Activated CD8-positive, alpha-beta memory T cell treated with anti-CD3 and anti-CD28 coated beads, Interleukin-2, amount 10 ng/mL, durations not matched to agents 7 days and 5 days (primary cell): ENCODE data around the gene MACROH2A1. TPM values are rescaled to one million over a fixed set of nuclear protein-coding genes. Genes with fewer than 3 reads are reported as not detected.
A peak's percentile ranks its signal among the peaks of the same experiment; 100 is the strongest.

Source experiments
- ATAC-seq: fragments of 150-1000 bp; cut with Tn5 transposase; one replicate; pipeline ENCODE4 v1.10.0; 2021; ENCODE audit warnings: moderate library complexity
- CTCF ChIA-PET: fragments of 350-600 bp; sonication (Branson Sonifier 250); formaldehyde crosslinking; loops from one replicate; lab custom pipeline; 2021; ENCODE audit warnings: antibody characterized with exemption; lab: Charles Lee
- DNase-seq: peaks from one replicate; pipeline ENCODE4 v3.0.0-alpha.2; 2020
- H3K27ac Mint-ChIP-seq: one replicate; pipeline ENCODE4 v1.8.0; 2021; ENCODE audit warnings: mild to moderate bottlenecking, mixed read lengths
- H3K27me3 Mint-ChIP-seq: one replicate; pipeline ENCODE4 v1.8.0; 2021; ENCODE audit warnings: mixed read lengths
- H3K36me3 Mint-ChIP-seq: one replicate; pipeline ENCODE4 v1.8.0; 2021; ENCODE audit warnings: mild to moderate bottlenecking, mixed read lengths
- H3K4me1 Mint-ChIP-seq: one replicate; pipeline ENCODE4 v1.8.0; 2021; ENCODE audit warnings: mixed read lengths
- H3K4me3 Mint-ChIP-seq: one replicate; pipeline ENCODE4 v1.8.0; 2021; ENCODE audit warnings: mild to moderate bottlenecking, moderate library complexity, mixed read lengths
- H3K9me3 Mint-ChIP-seq: one replicate; pipeline ENCODE4 v1.8.0; 2022; ENCODE audit warnings: low read depth, mixed read lengths
- total RNA-seq, 2 experiments: library from RNA; stranded (reverse); gene quantifications; one replicate each; pipeline ENCODE4 v1.2.3, GENCODE V29; 2021

MACROH2A1 gene
- total RNA-seq = 100 to 1,000 TPM; 281 to 327 TPM

DNA sequence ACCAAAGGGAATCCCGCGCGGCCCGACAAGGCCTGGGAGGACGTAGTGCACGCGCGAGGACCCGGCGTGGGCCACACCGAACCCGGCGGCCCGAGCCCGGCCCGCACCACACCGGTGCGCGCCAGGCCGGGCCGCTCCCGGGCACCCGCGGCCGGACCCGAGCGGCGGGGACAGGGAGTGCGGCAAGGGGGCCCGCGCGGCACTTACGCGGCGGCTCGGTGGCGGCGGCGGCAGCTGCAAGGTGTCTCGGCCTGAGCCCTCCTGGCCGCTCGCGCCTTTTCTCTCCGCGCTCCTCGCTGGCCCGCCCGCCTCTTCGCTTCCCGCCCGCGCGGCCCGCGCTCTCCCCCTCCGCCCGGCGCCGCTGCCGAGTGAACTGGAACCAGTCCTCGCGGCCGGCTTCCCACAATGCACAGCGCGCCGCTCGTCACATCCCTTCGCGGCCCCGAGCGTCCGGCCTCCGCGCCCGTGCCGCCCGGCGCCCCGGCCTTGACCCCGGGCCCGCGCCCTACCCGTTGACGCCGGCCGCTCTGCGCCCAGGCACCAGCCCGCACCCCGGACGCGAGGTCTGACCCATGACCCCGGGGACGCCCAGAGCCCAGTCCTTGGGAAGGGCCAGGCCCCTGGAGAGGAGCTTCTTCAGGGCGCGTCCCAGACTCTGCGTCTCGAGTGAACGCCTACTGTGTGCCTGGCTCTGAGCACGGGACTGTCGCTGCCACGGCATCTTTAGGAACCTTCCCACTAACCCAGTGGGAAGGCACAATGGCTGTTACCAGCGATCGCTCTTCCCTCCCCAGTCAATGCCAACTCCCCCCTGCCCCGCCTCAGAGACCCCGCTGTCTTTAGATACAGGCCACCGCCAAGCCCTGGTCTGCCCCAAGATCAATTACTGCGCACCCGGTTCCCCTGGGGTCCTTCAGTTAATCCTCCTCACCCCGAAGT is at the start of gene MACROH2A1:
Gene MACROH2A1 (minus strand): TSS at position 377 of the 939 bp plus-strand sequence. CDS start 10,138 bp downstream, outside the sequence.
- CTCF ChIA-PET = interaction anchor here (1.3 to 4.9 kb wide), 2 partner anchors 26 to 495 kb away, joined by 3 to 22 read pairs; no protein-coding TSS in a partner anchor
- Mint-ChIP-seq H3K4me1 (peaks cover 47% of the 10 kb centered on the region), H3K9me3 (no peaks in the 10 kb centered on the region), H3K4me3 (peak within 1 kb of the TSS; percentile 85), H3K27ac (peak within 1 kb of the TSS; percentile 87), H3K27me3 (peaks cover 10% of the 10 kb centered on the region), H3K36me3 (peaks cover 5% of the 10 kb centered on the region)
- ATAC-seq = peak; percentile 94
- DNase-seq = peak; percentile 90

- DNase-seq = no peak
- H3K36me3 Mint-ChIP-seq = no peaks in the 10 kb centered on the region
- H3K27ac Mint-ChIP-seq = no peak overlapping the region
- no peaks in the 10 kb centered on the region for H3K9me3 Mint-ChIP-seq
- H3K4me3 Mint-ChIP-seq = no peak overlapping the region
- CTCF ChIA-PET = interaction anchor here (1.7 to 3.4 kb wide), 3 partner anchors 10 to 118 kb away, joined by 6 to 16 read pairs (median 8); no protein-coding TSS in a partner anchor
- no peak for ATAC-seq
- no peaks in the 10 kb centered on the region for H3K4me1 Mint-ChIP-seq
- H3K27me3 Mint-ChIP-seq = peaks cover 9% of the 10 kb centered on the region
These were observed 49.2 kb upstream of the MACROH2A1 start for GRCh38 chr5:135448071-135448739.

GRCh38 chr5:135447298-135447929 is 48.4 kb upstream of the MACROH2A1 start, which contains the start of gene DCANP1:
DCANP1 (minus strand) TSS chr5:135447348; CDS start chr5:135447108, 240 bp downstream.
- Mint-ChIP-seq H3K36me3 (no peaks in the 10 kb centered on the region), H3K4me3 (no peak within 1 kb of the TSS), H3K27me3 (peaks cover 3% of the 10 kb centered on the region), H3K9me3 (no peaks in the 10 kb centered on the region), H3K4me1 (no peaks in the 10 kb centered on the region), H3K27ac (no peak within 1 kb of the TSS)
- CTCF ChIA-PET = interaction anchor here (1.7 to 3.4 kb wide), 2 partner anchors 10 to 18 kb away, joined by 6 to 16 read pairs; no protein-coding TSS in a partner anchor
- no peak for DNase-seq
- no peak for ATAC-seq

GRCh38 chr5:135446615-135447014 is 47.6 kb upstream of the MACROH2A1 start:
- Mint-ChIP-seq H3K36me3 (no peaks in the 10 kb centered on the region), H3K4me1 (no peaks in the 10 kb centered on the region), H3K27ac (no peak overlapping the region), H3K27me3 (peaks cover 2% of the 10 kb centered on the region), H3K9me3 (no peaks in the 10 kb centered on the region), H3K4me3 (no peak overlapping the region)
- CTCF ChIA-PET = interaction anchor here (3.4 kb wide), 1 partner anchor 11 kb away, joined by 16 read pairs; no protein-coding TSS in a partner anchor
- DNase-seq (no peak), ATAC-seq (no peak)

DNA sequence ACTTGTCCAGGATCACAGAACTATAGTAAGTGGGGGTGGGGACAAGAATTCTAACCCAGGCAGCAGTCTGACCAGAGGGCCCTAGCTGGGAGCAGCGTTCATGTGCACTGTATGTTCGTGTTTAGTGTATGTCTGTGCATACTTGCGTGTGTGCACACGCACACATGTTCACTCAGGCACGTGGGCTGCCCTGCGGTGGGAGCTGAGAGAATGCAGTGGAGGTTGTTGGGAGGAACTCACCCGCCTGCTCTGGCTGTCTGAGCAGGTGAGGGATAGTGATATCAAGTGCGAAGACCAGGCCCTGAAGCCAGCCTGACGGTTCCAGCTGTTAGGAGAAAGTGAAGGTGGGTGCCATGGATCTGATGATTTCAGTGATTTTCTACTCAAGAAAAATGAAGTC is 47.2 kb upstream of the MACROH2A1 start:
- Mint-ChIP-seq H3K4me1 (no peaks in the 10 kb centered on the region), H3K27ac (no peak overlapping the region), H3K4me3 (no peak overlapping the region), H3K27me3 (peaks cover 2% of the 10 kb centered on the region), H3K9me3 (no peaks in the 10 kb centered on the region), H3K36me3 (no peaks in the 10 kb centered on the region)
- CTCF ChIA-PET = interaction anchor here (3.4 kb wide), 1 partner anchor 12 kb away, joined by 16 read pairs; no protein-coding TSS in a partner anchor
- DNase-seq = no peak
- ATAC-seq = no peak

GRCh38 chr5:135445306-135445985 is 46.4 kb upstream of the MACROH2A1 start:
- Mint-ChIP-seq H3K36me3 (no peaks in the 10 kb centered on the region), H3K27ac (no peak overlapping the region), H3K4me1 (no peaks in the 10 kb centered on the region), H3K4me3 (no peak overlapping the region), H3K27me3 (peaks cover 2% of the 10 kb centered on the region), H3K9me3 (no peaks in the 10 kb centered on the region)
- CTCF ChIA-PET = interaction anchor here (0.9 to 1.1 kb wide), 2 partner anchors 12 to 115 kb away, joined by 3 read pairs; no protein-coding TSS in a partner anchor
- DNase-seq = no peak
- ATAC-seq = no peak

DNA sequence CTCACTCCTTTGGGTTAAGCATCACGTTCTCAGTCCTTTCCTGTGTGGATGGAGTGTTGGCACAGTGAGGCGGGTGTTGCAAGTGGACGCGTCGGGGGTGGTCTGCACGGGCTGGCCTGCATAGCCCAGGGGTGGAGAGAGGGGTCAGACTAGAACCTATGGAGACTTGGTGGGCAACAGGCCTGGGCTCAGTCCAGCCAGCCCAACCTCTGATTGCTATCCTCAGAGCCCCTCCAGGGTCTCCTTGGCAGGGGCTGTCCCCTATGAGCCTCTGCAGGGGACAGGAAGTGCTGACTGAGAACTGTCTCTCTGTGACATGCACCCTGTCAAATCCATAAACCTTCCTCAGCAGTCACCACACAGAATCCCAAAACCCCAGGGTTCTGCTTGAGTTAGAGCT is 45.9 kb upstream of the MACROH2A1 start:
- ATAC-seq = no peak
- DNase-seq = no peak
- no peaks in the 10 kb centered on the region for H3K9me3 Mint-ChIP-seq
- no peaks in the 10 kb centered on the region for H3K4me1 Mint-ChIP-seq
- CTCF ChIA-PET = interaction anchor here (0.9 to 1.1 kb wide), 2 partner anchors 12 to 116 kb away, joined by 3 read pairs; no protein-coding TSS in a partner anchor
- H3K36me3 Mint-ChIP-seq = no peaks in the 10 kb centered on the region
- H3K4me3 Mint-ChIP-seq = no peak overlapping the region
- no peak overlapping the region for H3K27ac Mint-ChIP-seq
- peaks cover 2% of the 10 kb centered on the region for H3K27me3 Mint-ChIP-seq

- Mint-ChIP-seq H3K4me1 (no peaks in the 10 kb centered on the region), H3K36me3 (no peaks in the 10 kb centered on the region), H3K9me3 (no peaks in the 10 kb centered on the region), H3K27me3 (peaks cover 2% of the 10 kb centered on the region), H3K27ac (no peak overlapping the region), H3K4me3 (no peak overlapping the region)
- CTCF ChIA-PET = no interaction called here
- DNase-seq (no peak), ATAC-seq (no peak)
These were observed 45.3 kb upstream of the MACROH2A1 start for GRCh38 chr5:135444360-135444759.

DNA sequence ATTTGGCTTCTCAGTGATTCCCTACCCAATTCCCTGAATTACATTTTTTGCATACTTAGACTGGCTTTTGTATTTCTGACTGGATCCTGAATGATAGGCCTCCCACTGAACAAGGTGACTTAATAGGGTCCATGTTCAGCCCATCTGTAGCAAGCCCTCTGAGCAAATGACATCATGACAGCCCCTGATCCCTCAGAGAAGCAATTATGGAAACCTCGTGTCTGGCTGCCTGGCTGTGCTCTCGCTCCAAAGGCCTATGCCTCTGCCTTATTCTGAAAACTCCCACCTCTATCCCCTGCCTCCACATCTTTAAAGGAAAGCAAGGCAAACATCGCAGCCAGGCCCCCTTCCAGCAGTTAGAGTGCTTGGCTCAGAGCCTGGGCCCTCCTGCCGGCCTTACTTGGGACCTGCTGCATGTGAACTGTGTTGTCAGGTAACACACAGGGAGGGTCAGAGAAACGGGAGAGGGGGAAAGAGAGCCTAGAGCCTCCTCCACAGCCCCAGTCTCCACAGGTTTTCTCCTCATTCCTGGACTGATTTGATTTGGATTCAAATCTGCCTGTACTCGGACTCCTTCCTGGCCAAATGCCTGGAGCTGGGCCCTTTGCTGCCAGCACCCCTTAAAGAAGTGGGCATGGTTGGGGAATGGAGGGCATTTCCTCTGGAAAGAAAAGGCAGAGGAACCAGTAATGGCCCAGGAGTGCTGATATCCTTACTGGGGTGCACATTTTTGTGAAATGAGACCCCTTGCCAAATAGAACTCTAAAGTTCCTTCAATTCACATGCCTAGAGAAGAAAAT is 44.3 kb upstream of the MACROH2A1 start:
- Mint-ChIP-seq H3K9me3 (no peaks in the 10 kb centered on the region), H3K27me3 (peaks cover 2% of the 10 kb centered on the region), H3K27ac (no peak overlapping the region), H3K4me3 (no peak overlapping the region), H3K4me1 (no peaks in the 10 kb centered on the region), H3K36me3 (no peaks in the 10 kb centered on the region)
- CTCF ChIA-PET = no interaction called here
- DNase-seq (peak; percentile 11), ATAC-seq (no peak)

DNA sequence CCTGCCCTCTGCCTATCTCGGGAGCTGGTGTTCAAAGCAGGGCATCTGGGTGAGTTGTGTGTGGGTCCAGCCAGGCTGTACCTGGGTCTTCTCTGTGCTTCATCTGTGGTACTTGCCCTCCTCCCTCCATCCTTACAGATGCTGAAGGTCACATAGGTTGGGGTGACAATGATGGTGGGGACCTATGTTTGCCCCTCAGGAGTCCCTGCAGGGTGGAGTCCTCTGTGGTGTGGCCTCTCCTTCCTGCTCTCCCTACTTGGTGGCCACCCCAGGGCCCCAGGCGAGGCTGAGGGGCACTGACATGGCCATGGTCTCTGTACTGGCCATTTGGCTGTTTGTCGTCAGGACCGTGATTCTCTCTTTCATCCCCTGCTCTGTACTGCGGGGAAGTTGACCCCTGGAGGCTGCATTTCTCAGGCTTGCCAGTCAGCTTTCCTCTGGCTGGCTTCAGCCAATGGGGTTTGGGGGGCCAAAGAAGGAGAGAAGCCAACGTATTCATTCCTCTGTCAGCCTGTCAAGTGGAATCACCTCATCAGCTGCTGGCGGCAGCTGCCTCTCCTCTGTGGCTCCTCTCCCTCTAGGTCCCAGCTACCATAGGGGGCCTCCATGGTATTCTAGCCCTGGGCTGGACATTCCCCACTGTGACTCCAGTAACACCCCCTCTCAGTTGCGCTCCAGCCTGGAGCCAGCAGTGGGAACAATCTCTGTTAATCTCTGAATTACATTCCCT is 43.6 kb upstream of the MACROH2A1 start:
- Mint-ChIP-seq H3K9me3 (no peaks in the 10 kb centered on the region), H3K4me3 (no peak overlapping the region), H3K27me3 (peaks cover 2% of the 10 kb centered on the region), H3K27ac (no peak overlapping the region), H3K36me3 (no peaks in the 10 kb centered on the region), H3K4me1 (no peaks in the 10 kb centered on the region)
- CTCF ChIA-PET = interaction anchor here (1.4 kb wide), 1 partner anchor 19 kb away, joined by 4 read pairs; no protein-coding TSS in a partner anchor
- ATAC-seq = no peak
- peak; percentile 14 for DNase-seq

- H3K4me1 Mint-ChIP-seq = no peaks in the 10 kb centered on the region
- H3K36me3 Mint-ChIP-seq = no peaks in the 10 kb centered on the region
- no peaks in the 10 kb centered on the region for H3K9me3 Mint-ChIP-seq
- H3K27ac Mint-ChIP-seq = no peak overlapping the region
- DNase-seq = no peak
- H3K4me3 Mint-ChIP-seq = no peak overlapping the region
- no peak for ATAC-seq
- H3K27me3 Mint-ChIP-seq = no peaks in the 10 kb centered on the region
- CTCF ChIA-PET = interaction anchor here (1.4 kb wide), 1 partner anchor 19 kb away, joined by 4 read pairs; no protein-coding TSS in a partner anchor
These were observed 42.9 kb upstream of the MACROH2A1 start for GRCh38 chr5:135441919-135442318.
